ENCODE results near the gene LCP2. TPM values are rescaled to one million over a fixed set of nuclear protein-coding genes. Genes with fewer than 3 reads are reported as not detected.
"Not testable (repeated sequence)": the region's sequence is repeated elsewhere in the genome, so short reads cannot be mapped to it uniquely, and the experiment has no call there.

Gene LCP2
- polyA plus RNA-seq, 10 donors, result 3.5 to 16.6 (median 6.2) TPM

DNA sequence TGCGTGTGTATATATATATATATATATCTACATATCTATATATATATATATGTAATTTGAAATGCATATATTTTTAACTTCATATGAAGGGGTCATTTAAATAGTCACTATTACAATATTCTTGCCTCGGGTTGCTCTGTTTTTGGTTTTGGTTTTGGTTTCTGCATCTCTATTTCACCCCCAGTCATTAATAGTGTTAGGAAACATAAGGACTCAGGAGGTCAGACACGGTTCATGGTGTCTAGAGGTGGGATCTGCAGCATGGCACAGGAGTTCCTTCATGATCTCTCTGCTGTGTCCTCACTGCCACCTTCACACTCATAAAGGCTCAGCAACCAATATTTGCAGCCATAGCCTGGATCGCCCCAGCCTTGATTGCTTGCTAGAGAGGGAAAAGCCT, 48.2 kb downstream of the LCP2 start:
- no peak for DNase-seq

- DNase-seq, result not testable (repeated sequence)
These were observed 48.7 kb downstream of the LCP2 start for GRCh38 chr5:170248931-170249227.

DNA sequence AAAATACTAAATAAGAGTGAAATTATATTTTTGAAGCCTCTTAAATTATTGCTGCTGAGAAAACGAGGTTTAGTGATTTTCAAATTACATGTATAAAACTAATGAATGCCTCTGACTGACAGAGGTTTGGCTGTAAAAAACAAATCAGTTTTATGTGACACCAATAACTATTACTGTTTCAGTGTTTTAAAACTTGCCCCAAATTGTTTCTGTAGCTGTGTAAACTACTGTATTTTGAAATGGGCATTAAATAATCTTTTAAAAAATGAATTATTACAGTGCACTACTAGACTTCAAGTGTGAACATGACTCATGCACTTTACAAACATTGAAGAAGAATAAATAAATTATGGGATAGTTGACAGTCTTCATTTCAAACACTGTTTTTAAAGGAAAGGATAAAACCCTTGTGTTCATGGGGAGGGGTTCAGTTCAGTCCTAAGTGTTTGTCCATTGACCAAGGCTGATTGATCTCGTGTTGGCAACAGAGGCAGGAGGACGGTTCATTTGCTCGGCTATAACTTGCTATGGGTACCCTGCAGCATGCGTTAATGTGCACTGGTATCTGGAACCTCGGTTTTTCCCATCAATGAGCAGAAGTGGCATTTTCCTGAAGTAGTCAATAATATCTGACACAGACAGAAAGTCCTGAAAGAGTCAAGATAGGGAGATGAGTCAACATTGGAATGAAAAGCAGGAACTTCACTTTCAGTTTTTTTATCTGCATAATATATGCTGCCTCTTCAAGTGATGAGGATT, 49.2 kb downstream of the LCP2 start:
- no peak for DNase-seq

- DNase-seq, result peak in 1 of 3 donors; percentile 72
These were observed 50.2 kb downstream of the LCP2 start for GRCh38 chr5:170247363-170247762.

DNA sequence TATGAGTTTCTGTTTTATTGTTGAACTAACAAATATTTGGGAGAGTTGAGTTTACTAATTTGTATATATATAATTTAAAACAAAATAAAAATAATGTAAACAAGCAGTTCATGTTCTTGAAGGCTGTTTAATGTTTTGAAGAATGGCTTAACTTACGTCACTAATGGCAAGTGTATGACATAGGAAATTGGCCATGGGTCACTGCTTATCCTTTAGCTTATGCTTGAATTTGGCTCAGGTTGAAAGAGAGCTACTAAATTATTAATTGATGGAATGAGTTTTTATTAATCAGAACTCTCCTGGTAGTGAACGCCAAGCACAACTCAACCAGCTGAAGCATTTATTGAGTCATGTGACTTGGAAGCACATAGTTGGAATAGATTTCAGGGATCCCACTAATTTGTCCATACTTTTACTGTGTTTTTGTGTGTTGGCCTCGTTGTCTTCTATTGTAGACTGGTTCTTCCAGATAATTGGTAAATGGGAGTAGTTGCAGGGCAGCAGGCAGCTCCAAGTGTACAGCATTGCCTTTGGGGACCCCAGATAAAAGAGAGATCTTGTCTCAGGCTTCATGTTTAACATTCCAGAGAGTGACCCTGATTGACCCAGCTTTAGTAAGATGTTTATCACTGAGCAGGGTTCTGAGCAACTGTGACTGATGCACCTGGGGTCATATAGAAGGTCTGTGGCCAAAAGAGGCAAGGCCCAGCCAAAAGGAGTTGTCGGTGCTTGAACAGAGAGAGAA, 51.3 kb downstream of the LCP2 start:
- no peak for DNase-seq

GRCh38 chr5:170245436-170245835, 52.1 kb downstream of the LCP2 start:
- DNase-seq, result not testable (repeated sequence)

DNA sequence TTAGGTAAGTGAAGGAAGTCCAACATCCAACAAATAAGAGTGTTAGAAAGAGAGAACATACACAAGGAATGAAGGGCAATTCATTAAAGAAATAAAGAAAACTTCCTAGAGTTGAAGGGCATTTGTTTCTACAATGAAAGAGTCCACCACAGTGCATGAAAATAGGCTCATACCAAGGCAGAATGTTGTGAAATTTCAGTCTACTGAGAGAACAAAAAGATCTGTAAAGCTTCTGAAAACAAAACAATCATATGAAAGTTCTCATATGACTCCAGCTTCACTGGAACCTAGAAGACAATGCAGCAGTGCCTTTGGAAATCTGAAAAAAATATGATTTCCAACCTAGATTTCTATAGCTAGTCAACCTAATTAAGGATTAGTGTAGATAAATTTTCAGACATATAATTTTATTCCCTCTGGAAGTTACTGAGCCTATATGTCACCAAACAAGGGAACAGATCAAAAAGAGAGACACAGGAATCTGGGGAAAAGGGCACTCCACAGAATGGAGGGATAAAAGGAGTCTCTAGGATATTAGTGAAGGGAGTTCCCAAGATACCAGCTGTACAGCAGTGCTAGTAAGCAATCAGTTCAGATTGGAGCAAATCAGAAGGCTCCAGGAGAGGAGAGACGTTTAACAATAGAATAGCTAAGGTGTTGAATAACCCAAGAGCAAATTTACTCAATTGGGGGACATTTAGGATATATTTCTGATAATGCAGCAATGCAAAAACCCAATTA, 59.0 kb downstream of the LCP2 start:
- DNase-seq, result no peak

GRCh38 chr5:170235876-170236864, 61.4 kb downstream of the LCP2 start:
- no peak for DNase-seq

DNA sequence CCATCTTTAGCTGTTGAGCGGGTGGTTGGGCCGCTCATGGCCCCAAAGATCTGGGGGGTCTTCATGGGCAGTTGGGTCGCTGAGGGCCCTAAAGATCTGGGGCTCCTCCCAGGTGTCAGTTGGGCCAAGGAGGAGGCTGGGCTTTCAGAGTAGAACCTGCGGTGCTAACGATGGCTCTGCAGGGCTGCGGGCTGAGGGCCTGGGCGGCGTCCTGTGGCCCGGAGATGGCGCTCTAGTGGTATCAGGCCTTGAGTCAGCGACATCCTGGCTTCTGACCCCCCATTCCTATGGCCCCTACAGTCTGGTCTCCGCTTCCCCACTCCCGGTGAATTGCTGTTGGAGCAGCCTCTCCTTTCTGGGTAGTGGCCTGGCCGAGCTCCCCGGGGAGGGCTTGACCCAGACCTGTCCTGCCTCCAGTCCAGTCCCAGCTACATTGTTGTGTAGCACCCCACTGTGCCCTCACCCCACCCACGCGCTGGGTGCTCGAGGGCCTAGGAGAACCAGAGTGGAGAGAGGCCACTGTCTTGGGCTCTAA, 64.2 kb downstream of the LCP2 start:
- DNase-seq, result no peak

- DNase-seq, result no peak
These were observed 64.8 kb downstream of the LCP2 start, which contains the start of gene C5orf58 for GRCh38 chr5:170232786-170233185. C5orf58 (plus strand) TSS chr5:170232985; CDS start chr5:170234977, 1,992 bp downstream.

DNA sequence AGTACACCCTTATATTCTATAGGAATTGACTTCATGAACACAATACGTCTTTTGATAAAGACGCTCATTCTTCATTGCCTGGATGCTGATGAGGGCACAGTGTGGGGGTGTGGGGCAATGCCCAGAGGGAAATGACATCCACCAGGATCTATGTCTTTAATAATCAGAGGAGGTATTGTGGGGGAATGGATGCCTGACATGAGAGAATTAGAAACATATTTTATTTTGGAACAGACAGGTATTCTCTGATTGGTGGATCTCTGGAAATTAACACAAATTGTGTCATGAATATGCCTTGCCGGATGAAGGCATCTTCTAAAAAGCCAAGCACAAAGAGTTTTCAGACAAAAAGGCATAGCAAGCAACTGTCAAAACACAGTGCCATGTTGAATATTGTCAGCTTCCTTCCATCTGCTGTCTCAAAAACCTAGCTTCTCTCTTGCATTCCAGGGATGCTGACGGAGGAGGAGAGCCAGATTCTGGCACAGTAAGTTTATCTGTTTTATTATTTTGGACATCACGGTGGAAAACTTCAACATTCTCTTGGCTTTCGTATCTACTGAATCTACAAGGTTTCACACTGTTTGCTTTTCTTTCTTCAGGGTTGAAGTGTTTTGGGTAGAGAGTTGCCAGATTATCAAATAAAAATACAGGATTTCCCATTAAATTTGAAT, 68.7 kb downstream of the LCP2 start:
- DNase-seq, result peak in 2 of 3 donors; percentile 76 to 87

DNA sequence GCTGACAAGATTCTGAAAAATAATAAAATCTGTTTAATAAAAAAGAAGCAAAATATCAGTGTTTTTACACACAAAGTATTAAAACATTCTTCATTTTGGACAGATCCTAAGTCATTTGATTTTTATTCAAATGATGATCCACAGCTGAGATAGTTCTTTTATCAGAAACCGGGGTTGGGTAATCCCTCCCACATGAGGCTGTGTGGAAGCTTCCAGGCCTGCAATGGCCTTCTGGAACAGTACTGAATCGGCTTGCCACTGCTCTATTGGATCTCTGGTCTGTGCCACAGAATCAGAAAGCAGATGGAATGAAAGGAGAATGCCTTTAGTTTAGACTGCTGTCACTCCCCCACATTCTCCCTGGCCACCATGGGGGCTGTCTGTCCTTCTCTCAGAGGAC, 70.9 kb downstream of the LCP2 start:
- peak in 1 of 3 donors; percentile 36 for DNase-seq

DNA sequence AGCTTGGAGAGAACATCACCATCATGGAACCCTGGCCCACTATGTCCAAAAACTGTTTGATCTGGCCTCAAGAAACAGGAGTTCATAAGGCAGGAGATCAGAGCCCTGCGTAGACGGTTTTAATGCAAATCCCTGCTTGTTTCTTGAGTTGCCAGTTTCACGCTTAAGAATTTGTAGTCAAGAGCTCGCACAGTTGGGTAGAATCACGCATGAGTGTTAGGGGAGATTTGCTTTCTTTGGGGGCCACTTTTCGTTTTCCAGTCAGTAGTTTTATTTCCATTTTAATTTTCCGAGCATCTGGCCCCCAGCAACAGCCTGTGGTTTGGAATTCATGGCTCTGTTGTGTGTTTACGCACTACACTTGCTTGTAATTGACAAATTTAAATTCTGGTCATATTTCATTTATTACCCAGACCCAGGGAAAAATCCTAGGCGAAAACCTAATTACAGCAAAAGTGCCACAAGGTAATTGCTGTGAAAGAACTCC, 71.4 kb downstream of the LCP2 start:
- DNase-seq, result no peak

DNA sequence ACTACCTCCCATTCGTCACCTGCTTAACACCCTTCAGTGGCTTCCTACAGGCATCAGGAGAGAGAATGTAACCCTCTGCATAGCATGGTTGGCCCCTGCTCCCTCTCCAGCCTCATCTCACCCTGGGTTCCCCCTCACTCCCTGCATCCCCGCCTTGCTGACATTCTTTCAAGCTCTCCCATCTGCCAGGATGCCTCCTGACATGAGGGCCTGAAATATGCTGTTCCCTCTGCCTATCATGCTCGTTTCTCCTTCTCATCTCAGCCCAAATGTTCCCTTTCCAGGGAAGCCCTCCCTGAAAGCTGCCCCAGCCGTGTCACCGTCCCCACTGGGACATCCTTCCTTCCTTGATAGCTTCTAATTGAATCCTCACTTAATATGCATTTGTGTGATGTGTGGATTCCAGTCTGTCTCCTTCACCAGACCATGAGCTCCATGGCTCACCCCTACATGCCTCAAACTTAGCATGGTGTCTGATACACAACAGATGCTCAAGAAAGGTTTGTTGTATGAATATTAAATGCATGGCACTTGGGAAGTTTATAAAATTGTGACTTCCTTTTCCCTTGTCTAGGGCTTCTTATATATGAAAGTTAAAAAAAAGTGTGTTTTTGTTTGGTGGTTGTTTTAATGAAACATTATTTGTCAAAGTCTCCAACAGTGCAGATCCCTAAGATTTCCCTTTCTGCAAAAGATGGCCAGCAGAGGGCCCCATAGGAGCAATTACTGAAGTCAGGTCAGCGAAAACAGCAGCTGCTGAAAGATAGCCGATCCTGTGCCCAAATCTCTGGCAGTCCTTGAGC, 72.0 kb downstream of the LCP2 start:
- DNase-seq, result peak; percentile 63 to 90 (median 83)

DNA sequence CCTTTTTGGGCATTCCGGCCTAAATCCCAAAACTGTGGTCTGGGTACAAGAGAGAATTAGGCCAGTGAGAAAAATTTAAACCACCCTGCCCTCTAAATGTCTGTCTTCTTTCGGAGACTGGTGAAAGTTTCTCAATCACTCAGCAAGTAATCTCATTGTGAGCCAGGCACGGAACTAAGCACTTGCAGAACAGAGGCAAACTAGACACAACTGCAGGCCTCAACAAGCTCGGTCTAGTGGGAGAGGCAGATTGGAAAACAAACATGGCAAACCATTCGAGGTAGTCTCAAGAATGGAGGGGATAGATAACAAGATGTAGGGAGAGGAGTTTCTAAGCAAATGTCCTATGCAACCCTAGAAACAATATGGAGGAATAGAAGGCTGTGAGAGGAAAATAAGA, 73.7 kb downstream of the LCP2 start:
- no peak for DNase-seq

GRCh38 chr5:170223360-170223759, 74.2 kb downstream of the LCP2 start:
- DNase-seq, result peak in 1 of 3 donors; percentile 74

DNA sequence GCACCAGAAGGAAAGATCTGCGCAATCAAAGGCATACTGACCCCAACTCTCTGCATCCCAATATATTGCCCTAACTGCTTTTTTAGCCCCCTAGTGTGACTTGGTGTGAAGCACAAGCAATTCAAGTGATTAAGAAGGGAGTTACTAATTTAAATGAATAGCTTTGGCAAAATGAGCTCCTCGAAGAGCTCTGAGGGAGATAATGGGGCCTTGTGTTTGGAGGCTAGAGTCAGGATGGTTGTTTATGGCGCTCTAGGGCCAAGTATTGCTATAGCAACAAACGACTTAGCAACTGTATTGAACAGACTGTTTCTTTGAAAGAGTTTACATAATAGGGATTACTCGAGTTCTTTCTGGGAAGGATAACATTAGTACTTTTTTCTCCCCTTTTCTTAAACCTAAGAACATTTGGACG, 76.2 kb downstream of the LCP2 start:
- peak; percentile 69 to 93 (median 80) for DNase-seq

DNA sequence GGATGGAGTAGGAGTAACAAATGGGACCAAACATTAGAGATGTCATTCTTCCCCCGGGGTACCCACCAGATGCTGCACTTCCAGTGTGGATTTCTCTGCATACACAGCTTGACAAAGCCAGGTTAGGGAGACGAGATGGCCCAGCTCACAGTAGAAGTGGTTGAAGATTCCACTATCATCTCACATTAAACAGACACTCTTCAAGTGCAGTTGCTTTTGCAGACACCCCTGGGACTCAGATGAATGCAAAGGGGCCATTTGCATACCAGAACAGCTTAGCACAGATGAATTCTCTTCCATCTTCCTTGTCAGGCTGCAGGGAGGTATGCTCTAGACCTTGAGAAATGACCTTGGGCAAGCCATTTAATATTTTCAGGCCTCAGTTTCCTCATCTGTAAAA, 77.4 kb downstream of the LCP2 start:
- DNase-seq, result no peak

DNA sequence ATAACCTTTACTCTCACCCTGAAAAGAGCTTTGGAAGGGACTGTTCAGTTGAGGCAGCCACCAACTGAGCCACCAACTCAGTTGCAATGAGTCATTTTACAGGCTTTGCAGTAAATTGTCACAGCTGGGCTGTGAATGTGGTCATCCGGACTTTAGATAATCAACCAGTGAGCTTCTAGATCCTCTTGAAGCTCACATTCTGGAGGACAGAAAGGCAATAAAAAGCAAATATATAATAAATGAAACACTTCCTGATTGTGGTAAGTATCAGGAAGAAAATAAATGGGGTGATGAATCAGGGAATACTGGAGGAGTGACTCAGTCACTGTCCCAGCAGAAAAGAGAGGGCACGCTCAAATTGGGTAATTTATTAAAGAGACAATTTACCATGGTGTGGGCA, 78.0 kb downstream of the LCP2 start:
- DNase-seq, result peak in 1 of 3 donors; percentile 64

Measured in muscle of back (tissue), 11 donors.